ENCODE measurements around the gene FURIN.

- TF ChIP-seq SIN3A (IDR thresholded peaks at IDR 0.05; ENCODE audit: borderline replicate concordance, insufficient read depth, low read depth, low read length) (no peak), CTCF (IDR thresholded peaks at IDR 0.05) (0 out of 2 replicates have a peak, but pooled peaks have one; percentile 60), REST (IDR thresholded peaks at IDR 0.05; ENCODE audit: insufficient read depth in 1 of 2, low read depth in 2 of 2, low read length in 1 of 2) (no peak), TCF7L2 (IDR thresholded peaks at IDR 0.05; ENCODE audit: low read depth, low read length) (no peak)
Observed at GRCh38 chr15:90931575-90931827, 63.1 kb downstream of the FURIN start.
